HG03097 (cell line): Measurements from ENCODE around the gene AIG1.
"Not testable (repeated sequence)": the region's sequence is repeated elsewhere in the genome, so short reads cannot be mapped to it uniquely, and the experiment has no call there.

Experiments
- ATAC-seq: cut with Tn5 transposase; IDR thresholded peaks from one replicate; pipeline ENCODE4 v1.9.1; 2021; ENCODE audit not compliant: unreplicated experiment, low FRiP score

AIG1 gene

GRCh38 chr6:143055213-143055612, 5.5 kb upstream of the AIG1 start:
- ATAC-seq: no peak

DNA sequence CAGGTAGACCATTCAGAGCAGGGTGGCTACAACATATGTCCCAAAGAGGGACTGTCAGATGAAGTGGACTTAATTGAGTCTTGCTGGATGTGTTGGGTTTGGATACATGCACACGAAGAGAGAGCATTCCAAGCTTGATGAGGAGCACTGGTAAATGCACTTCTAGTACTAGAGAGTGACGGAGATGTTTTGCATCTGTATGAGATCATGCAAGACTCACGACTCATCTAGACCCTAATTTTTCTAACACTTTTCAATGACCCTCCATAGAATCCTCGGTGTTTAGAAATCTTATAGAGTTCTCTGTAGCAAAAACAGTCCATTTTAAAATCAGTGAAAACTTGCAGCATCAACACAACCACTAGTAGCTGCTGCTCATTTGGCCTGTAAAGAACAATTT, 4.8 kb upstream of the AIG1 start:
- no peak for ATAC-seq

- no peak for ATAC-seq
Observed at GRCh38 chr6:143058987-143059386, 1.7 kb upstream of the AIG1 start.

DNA sequence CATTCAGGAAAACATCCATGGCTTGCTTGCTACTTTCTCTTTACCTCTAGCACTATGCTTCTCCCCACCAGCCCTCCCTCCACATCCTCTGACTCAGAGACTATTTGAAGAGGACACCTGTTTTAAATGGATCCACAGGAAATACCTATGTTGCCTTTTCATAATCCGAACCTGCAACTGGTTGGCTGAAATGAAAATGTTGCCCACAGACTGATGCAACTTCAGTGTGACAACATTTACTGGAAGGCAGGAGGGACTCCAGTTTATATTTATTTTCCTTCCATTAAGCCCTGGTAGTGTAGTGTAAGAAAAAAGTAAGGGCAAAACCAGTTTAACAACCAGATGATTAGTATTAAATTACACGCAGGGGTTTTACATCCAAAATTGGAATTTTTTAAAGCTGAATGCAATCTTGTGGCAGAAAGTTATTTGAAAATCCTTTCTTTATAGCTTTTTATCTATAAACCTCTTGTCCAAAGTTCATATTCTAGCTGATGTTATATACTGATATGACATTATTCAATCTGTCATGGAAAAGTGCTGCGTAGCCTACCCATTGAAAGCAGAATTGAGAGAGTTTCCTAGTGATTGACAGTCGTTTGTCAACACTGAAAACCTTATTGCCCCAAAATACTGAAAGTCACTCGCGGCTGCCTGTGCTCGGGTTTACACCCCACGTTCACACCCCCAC, 881 bp upstream of the AIG1 start:
- no peak for ATAC-seq

DNA sequence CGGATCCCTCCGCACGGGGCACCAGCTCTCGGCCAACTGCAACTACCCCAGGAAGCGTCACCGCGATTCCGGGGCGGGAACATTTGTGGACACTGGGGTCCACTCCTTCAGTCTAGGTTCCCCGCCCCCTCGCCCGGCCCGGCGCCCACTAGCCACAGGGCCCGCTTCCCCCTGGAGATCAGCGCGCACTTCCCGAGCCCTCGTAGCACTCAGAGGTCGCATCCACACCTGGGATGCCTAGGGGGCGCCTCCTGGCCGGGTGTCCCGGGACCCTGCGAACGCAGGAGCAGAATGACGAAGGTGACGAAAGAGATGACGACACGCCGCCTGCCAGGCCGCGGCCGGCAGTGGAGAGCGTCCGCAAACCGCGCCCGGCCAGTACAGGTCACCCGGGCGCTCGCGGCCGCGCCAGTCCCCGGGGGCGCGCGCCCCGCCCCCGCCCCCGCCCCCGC, 309 bp upstream of the AIG1 start:
- peak; percentile 72 for ATAC-seq

GRCh38 chr6:143061597-143062385, 1.1 kb downstream of the AIG1 start:
- ATAC-seq: no peak

DNA sequence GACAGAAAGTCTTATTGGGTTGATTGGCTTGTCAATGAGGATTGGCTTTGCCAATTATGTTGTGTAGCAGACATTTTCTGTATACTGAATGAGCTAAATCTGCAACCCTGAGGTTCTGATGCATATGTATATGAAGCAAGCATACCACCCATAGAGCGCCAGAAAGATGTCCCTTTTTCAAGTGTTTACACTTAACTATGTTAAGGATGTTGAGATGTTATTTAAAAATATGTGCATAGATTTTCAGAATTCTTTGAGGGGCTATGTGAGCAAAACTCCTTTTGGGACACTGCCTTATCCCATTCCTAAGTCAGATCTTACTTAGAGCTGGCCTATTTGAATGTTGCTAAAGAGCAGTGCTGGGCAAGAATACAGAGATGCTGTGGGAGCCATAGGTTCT, 1.9 kb downstream of the AIG1 start:
- ATAC-seq: no peak

DNA sequence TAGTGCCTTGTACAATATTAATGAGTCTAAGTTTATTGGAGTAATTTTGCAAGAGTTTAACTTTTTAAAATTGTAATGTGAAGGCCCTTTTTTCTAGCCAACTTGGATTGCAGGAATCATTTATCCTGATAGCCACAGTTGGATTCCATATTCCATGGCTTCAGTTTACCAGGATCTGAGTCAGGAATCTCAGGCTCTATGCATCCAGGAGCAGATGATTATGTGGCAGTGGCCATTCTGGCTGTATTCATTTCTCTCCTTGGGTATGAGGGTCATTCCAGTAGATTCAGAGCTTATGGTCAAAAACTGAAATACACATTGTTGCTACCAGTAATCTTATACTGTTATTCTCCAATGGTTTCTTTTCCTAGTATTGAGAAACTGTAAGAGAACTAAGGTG, 2.9 kb downstream of the AIG1 start:
- ATAC-seq: no peak

DNA sequence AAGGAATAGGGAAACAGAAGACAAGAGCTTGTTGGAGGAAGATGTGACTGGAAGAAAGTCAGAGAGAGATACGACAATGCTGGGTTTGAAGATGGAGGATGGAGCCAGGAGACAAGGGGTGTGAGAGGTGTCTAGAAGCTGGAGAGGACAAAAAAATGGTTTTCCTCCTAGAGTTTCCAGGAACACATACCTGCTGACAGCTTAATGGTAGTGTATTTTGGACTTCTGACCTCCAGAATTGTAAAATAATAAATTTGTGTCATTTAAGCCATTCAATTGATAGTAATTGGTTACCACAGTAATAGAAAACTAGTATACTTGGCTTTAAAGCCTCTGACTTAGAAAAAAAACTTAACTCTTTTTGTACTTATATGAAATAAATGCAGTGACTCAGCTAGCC, 3.6 kb downstream of the AIG1 start:
- no peak for ATAC-seq

DNA sequence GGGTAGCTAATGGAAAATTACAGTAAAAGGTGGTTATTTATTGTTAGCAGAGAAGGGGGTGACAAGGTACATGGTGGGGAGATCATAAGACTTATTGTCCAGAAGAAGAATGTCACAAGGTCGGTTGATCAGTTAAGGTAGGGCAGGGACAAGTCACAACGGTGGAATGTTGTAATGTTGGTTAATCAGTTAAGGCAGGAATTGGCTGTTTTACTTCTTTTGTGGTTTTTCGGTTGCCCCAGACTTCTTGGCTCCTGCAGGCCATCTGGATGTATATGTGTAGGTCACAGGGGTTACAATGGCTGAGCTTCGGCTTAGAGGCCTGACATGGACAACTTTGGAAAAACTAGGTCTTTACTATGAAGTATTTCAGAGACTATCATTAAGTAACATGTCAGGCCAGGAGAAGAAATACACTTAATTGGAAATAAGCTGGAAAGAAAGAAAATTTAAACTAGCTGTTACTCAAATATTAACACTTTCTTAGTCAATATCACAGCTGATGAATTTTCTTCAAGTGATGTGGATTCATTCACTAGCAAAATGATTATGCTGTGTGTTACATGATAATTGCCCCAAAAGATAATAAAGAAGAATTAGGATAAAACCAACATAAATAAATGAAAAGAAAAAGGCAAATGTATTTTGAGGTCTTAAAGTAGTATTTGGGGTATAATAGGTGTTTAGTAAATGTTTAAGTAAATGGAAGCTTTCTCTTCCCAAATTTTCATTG, 4.4 kb downstream of the AIG1 start:
- no peak for ATAC-seq

GRCh38 chr6:143068001-143068400, 7.3 kb downstream of the AIG1 start:
- no peak for ATAC-seq

- no peak for ATAC-seq
Observed at GRCh38 chr6:143074101-143074500, 13.4 kb downstream of the AIG1 start.

DNA sequence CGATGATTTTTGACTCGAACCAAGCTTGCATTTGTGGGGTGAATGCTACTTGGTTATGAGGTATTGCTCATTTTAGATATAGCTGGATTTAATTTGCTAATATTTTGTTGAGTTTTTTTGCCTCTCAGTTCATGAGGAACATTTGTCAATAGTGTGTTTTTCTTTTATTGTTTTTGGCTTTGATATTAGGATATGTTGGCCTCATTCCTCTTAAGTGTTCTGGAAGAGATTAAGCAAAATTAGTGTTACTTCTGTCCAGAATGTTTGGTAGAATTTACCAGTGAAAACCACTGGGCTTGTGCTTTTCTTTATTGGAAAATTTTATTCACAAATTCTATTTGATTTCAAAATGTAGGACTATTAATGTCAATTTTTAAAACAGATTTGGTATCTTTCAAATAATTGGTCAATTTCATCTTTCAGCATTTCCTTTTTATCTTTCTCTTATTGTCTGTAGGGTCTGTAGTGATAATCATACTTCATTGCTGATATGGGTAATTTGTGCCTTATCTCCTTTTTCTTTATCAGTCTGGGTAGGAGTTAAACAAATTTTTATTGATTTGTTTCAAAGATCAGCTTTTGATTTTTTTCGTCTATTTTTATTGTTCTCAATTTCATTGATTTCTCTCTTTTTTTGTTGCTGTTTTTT, 14.1 kb downstream of the AIG1 start:
- ATAC-seq: no peak

- no peak for ATAC-seq
Observed at GRCh38 chr6:143078468-143079324, 18.0 kb downstream of the AIG1 start.

GRCh38 chr6:143079325-143079640, 18.6 kb downstream of the AIG1 start:
- no peak for ATAC-seq

DNA sequence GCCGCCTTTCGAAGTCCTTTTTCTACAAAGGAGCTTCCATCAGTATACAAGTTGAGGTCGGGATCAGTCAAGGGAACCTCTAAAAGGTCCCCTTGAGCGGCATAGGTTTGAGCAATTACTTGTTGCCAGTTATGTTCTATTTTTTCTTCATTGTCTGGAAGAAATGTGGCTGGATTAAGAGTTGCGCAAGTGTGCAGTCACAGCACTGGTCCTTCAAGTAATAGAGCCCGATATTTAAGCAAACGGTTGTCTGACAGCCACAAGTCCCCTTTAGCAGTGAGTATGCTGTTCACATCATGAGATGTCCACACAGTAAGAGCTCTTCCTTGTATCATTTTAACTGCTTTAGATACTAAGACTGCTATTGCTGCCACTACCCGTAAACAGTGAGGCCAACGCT, 21.6 kb downstream of the AIG1 start:
- not testable (repeated sequence) for ATAC-seq

DNA sequence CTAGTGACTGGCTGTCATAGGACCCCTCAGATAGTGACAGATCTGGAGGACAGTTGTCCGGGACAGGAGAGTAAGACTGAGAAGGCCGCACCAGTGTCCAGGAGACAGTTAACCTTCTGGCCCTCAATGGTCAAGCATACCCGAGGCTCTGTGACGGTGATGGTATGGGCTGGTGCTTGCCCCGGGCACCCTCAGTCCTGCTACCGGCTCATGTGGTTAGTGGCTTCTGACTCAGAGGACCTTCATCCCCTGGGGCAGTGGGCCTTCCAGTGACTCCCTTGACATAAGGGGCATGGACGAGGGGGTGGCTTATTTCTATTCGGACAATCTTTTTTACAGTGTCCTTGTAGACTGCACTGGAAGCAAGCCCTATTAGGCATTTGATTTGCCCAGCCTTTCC, 23.3 kb downstream of the AIG1 start:
- not testable (repeated sequence) for ATAC-seq

DNA sequence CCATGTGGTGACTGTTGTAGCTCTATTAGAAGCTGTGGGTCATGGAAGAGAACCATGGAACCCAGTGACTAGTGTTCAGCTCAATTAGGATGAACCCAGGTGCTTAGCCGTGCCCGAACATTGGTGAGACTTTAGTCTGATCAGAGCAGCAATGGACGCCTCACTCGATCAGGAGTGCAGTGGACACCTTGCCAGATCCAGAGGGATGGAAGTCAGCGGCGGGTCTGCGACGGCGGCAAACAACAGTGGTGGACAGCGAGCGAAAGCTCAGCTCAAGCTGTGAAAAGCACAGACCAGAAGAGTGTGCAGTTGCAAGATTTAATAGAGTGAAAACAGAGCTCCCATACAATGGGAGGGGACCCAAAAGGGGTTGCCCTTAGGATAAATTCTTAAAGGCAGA, 26.6 kb downstream of the AIG1 start:
- ATAC-seq: not testable (repeated sequence)

DNA sequence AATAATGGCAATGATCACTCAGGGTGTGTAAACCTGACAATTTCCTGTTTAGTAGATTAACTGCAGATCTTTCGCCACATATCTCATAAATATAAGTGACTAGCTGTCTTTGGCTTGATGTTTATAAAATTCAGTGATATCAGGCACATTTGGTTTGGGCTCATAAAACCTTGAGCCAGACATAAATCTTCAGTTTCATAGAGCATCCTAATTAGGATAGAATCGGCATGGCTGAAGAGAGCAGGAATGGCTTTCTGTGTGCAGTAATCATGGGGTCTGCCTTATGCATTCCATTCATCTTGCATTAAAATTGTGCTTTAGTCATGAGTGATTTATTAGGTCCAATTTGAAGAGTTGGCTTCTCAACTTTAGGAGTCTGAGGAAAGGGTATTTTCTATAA, 27.2 kb downstream of the AIG1 start:
- ATAC-seq: no peak

GRCh38 chr6:143090314-143091044, 29.8 kb downstream of the AIG1 start:
- no peak for ATAC-seq
